ENCODE measurements around the gene DESI1.
"Not testable (repeated sequence)": the region's sequence is repeated elsewhere in the genome, so short reads cannot be mapped to it uniquely, and the experiment has no call there.

DESI1 gene

GRCh38 chr22:41561788-41562187 is 59.1 kb downstream of the DESI1 start:
- Histone ChIP-seq H4K20me1 (ENCODE audit: insufficient read depth, low read length) (no peaks in the 10 kb centered on the region), H3K36me3 (ENCODE audit: insufficient read depth, low read length) (no peaks in the 10 kb centered on the region), H3K4me2 (ENCODE audit: low read length) (no peak overlapping the region), H3F3A (ENCODE audit: insufficient read depth, low read length) (no peaks in the 10 kb centered on the region), H3K9me3 (ENCODE audit: low read length) (no peaks in the 10 kb centered on the region), H3K9ac (ENCODE audit: low read length) (no peak overlapping the region), H3K27ac (ENCODE audit: low read depth, low read length, poor library complexity, severe bottlenecking) (no peak overlapping the region), H3K27me3 (ENCODE audit: insufficient read depth, low read length) (no peaks in the 10 kb centered on the region; the same call in 1 of the 2 replicates), H3K4me1 (ENCODE audit: insufficient read depth, low read length, severe bottlenecking) (no peaks in the 10 kb centered on the region), H3K4me3 (ENCODE audit: low read depth, low read length, poor library complexity, severe bottlenecking) (no peak overlapping the region), H3K9me2 (ENCODE audit: low read depth, low read length) (no peaks in the 10 kb centered on the region), H3K79me2 (ENCODE audit: insufficient read depth, low read length) (no peaks in the 10 kb centered on the region), H2AFZ (ENCODE audit: low read length) (no peak overlapping the region)
- TF ChIP-seq EZH2 (IDR thresholded peaks at IDR 0.05; ENCODE audit: borderline replicate concordance, low read length) (no peak), CTCF (IDR thresholded peaks at IDR 0.05; ENCODE audit: low read length) (no peak)

GRCh38 chr22:41561335-41561734 is 59.5 kb downstream of the DESI1 start:
- no peaks in the 10 kb centered on the region; the same call in 1 of the 2 replicates for H3K27me3 ChIP-seq (ENCODE audit: insufficient read depth, low read length)
- no peaks in the 10 kb centered on the region for H4K20me1 ChIP-seq (ENCODE audit: insufficient read depth, low read length)
- no peaks in the 10 kb centered on the region for H3F3A ChIP-seq (ENCODE audit: insufficient read depth, low read length)
- no peaks in the 10 kb centered on the region for H3K79me2 ChIP-seq (ENCODE audit: insufficient read depth, low read length)
- H3K27ac ChIP-seq (ENCODE audit: low read depth, low read length, poor library complexity, severe bottlenecking) = no peak overlapping the region
- H3K36me3 ChIP-seq (ENCODE audit: insufficient read depth, low read length) = no peaks in the 10 kb centered on the region
- no peaks in the 10 kb centered on the region for H3K9me2 ChIP-seq (ENCODE audit: low read depth, low read length)
- no peaks in the 10 kb centered on the region for H3K9me3 ChIP-seq (ENCODE audit: low read length)
- TF ChIP-seq CTCF (IDR thresholded peaks at IDR 0.05; ENCODE audit: low read length) (no peak), EZH2 (IDR thresholded peaks at IDR 0.05; ENCODE audit: borderline replicate concordance, low read length) (no peak)
- no peak overlapping the region for H3K9ac ChIP-seq (ENCODE audit: low read length)
- H3K4me1 ChIP-seq (ENCODE audit: insufficient read depth, low read length, severe bottlenecking) = no peaks in the 10 kb centered on the region
- H2AFZ ChIP-seq (ENCODE audit: low read length) = no peak overlapping the region
- no peak overlapping the region for H3K4me2 ChIP-seq (ENCODE audit: low read length)
- no peak overlapping the region for H3K4me3 ChIP-seq (ENCODE audit: low read depth, low read length, poor library complexity, severe bottlenecking)

- H3K36me3 ChIP-seq (ENCODE audit: insufficient read depth, low read length) = no peaks in the 10 kb centered on the region
- H3K4me3 ChIP-seq (ENCODE audit: low read depth, low read length, poor library complexity, severe bottlenecking) = no peak overlapping the region
- H3F3A ChIP-seq (ENCODE audit: insufficient read depth, low read length) = no peaks in the 10 kb centered on the region
- H3K79me2 ChIP-seq (ENCODE audit: insufficient read depth, low read length) = no peaks in the 10 kb centered on the region
- no peaks in the 10 kb centered on the region for H3K4me1 ChIP-seq (ENCODE audit: insufficient read depth, low read length, severe bottlenecking)
- H3K27me3 ChIP-seq (ENCODE audit: insufficient read depth, low read length) = no peaks in the 10 kb centered on the region; the same call in 1 of the 2 replicates
- H4K20me1 ChIP-seq (ENCODE audit: insufficient read depth, low read length) = no peaks in the 10 kb centered on the region
- no peak overlapping the region for H3K27ac ChIP-seq (ENCODE audit: low read depth, low read length, poor library complexity, severe bottlenecking)
- TF ChIP-seq EZH2 (IDR thresholded peaks at IDR 0.05; ENCODE audit: borderline replicate concordance, low read length) (no peak), CTCF (IDR thresholded peaks at IDR 0.05; ENCODE audit: low read length) (no peak)
- H3K9me3 ChIP-seq (ENCODE audit: low read length) = no peaks in the 10 kb centered on the region
- H3K9ac ChIP-seq (ENCODE audit: low read length) = no peak overlapping the region
- H2AFZ ChIP-seq (ENCODE audit: low read length) = no peak overlapping the region
- no peaks in the 10 kb centered on the region for H3K9me2 ChIP-seq (ENCODE audit: low read depth, low read length)
- no peak overlapping the region for H3K4me2 ChIP-seq (ENCODE audit: low read length)
Observed at GRCh38 chr22:41560095-41560471, 60.8 kb downstream of the DESI1 start.

GRCh38 chr22:41558241-41558630 is 62.6 kb downstream of the DESI1 start:
- not testable (repeated sequence) for H4K20me1 ChIP-seq (ENCODE audit: insufficient read depth, low read length); H3K9me3 ChIP-seq (ENCODE audit: low read length); H2AFZ ChIP-seq (ENCODE audit: low read length); H3K4me3 ChIP-seq (ENCODE audit: low read depth, low read length, poor library complexity, severe bottlenecking); H3K79me2 ChIP-seq (ENCODE audit: insufficient read depth, low read length); H3F3A ChIP-seq (ENCODE audit: insufficient read depth, low read length); H3K9ac ChIP-seq (ENCODE audit: low read length); H3K27me3 ChIP-seq (ENCODE audit: insufficient read depth, low read length); H3K27ac ChIP-seq (ENCODE audit: low read depth, low read length, poor library complexity, severe bottlenecking); H3K36me3 ChIP-seq (ENCODE audit: insufficient read depth, low read length); H3K4me1 ChIP-seq (ENCODE audit: insufficient read depth, low read length, severe bottlenecking); H3K9me2 ChIP-seq (ENCODE audit: low read depth, low read length); H3K4me2 ChIP-seq (ENCODE audit: low read length)
